ENCODE measurements around the gene RHBDL2.

- TF ChIP-seq POLR2AphosphoS5 (IDR thresholded peaks at IDR 0.05): no peak
- TF ChIP-seq CTCF (IDR thresholded peaks at IDR 0.05; ENCODE audit: poor library complexity, severe bottlenecking): no peak
These were observed 12.2 kb downstream of the RHBDL2 start for GRCh38 chr1:38929476-38929875.
